Brain microvascular endothelial cell (primary cell): ENCODE measurements around the gene EIF3D.

ENCODE experiments used
- DNase-seq: peaks from one replicate; pipeline ENCODE4 v3.0.0-alpha.2; 2020
- H3K27ac ChIP-seq: fragments of 250-450 bp; sonication (Bioruptor Pico); 2 replicates; pipeline ENCODE4 v1.5.1; 2020; ENCODE audit warnings: mild to moderate bottlenecking, moderate library complexity
- H3K27me3 ChIP-seq: fragments of 250-450 bp; sonication (Bioruptor Pico); replicated peaks from 2 replicates; pipeline ENCODE4 v1.5.1; 2020; ENCODE audit warnings: mild to moderate bottlenecking
- H3K36me3 ChIP-seq: fragments of 250-450 bp; sonication (Bioruptor Pico); replicated peaks from 2 replicates; pipeline ENCODE4 v1.5.1; 2020; ENCODE audit warnings: mild to moderate bottlenecking
- H3K4me3 ChIP-seq: 2 replicates; pipeline ENCODE4 v1.5.1; 2011; ENCODE audit warnings: low read depth, mild to moderate bottlenecking, control low read depth, low read length, moderate library complexity
- in situ Hi-C: cut with HindIII; loops from 2 replicates; pipeline ENCODE4 v1.10.0; 2017; ENCODE audit warnings: low sequenced_read_pairs, low pct_ligation_motif_present
- TF ChIP-seq, protein P1 (sequence below): IDR thresholded peaks from 2 replicates; pipeline ENCODE4 v1.5.1; 2011; ENCODE audit warnings: low read depth, mild to moderate bottlenecking, moderate library complexity, low read length, control low read depth, inconsistent platforms; ENCODE audit errors: missing control alignments

EIF3D gene

DNA sequence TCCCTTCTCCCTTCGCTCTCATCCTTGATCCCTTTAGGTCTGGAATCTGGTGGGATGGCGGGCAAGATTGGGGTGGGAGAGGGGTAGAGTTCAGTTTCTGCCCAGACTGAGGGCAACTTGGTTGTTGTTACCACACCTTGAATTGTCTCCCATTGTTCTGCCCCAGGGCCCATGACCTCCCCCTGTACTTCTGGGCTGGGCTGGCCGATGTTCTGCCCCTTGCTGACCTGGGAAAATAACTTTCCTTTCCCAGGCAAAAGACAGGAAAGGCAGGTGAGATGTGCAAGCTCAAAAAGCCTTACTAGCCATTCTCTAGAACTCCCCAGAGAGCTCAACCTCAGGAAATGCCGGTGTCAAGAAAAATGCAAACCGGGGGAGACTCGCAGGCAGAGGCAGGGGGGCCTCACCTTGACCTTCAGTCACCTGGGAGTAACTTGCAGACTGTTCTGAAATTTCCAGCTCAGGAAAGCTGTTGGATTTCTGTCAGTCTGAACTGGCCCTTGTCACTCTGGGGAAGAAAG, 32.4 kb upstream of the EIF3D start:
- no peak overlapping the region for H3K4me3 ChIP-seq
- no peak overlapping the region for H3K27ac ChIP-seq
- no peaks in the 10 kb centered on the region for H3K36me3 ChIP-seq
- TF ChIP-seq, protein P1, sequence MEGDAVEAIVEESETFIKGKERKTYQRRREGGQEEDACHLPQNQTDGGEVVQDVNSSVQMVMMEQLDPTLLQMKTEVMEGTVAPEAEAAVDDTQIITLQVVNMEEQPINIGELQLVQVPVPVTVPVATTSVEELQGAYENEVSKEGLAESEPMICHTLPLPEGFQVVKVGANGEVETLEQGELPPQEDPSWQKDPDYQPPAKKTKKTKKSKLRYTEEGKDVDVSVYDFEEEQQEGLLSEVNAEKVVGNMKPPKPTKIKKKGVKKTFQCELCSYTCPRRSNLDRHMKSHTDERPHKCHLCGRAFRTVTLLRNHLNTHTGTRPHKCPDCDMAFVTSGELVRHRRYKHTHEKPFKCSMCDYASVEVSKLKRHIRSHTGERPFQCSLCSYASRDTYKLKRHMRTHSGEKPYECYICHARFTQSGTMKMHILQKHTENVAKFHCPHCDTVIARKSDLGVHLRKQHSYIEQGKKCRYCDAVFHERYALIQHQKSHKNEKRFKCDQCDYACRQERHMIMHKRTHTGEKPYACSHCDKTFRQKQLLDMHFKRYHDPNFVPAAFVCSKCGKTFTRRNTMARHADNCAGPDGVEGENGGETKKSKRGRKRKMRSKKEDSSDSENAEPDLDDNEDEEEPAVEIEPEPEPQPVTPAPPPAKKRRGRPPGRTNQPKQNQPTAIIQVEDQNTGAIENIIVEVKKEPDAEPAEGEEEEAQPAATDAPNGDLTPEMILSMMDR: no peak
- in situ Hi-C loops: no loop called here
- DNase-seq: no peak
- no peaks in the 10 kb centered on the region for H3K27me3 ChIP-seq

DNA sequence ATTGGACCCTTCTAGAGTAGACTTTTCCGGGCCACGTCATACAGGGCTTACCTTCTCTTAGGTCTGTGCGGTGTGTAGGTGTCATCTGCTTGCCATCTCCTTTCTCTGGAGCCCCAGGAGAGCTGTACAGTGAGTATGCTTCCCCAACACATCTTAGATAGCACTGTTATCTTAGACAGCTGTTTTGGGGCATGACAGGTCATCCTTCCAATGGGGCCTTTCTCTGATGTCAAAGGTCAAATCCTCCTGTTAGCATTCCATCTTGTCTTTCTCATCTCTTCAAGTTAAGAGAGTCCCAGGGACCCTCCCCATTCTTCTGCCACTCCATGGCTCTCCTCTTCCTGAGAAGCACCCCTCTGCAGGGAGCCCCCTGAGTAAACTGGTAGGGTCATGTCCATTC, 31.0 kb upstream of the EIF3D start:
- in situ Hi-C loops: no loop called here
- Histone ChIP-seq H3K4me3 (no peak overlapping the region), H3K27ac (no peak overlapping the region), H3K36me3 (no peaks in the 10 kb centered on the region), H3K27me3 (no peaks in the 10 kb centered on the region)
- DNase-seq: no peak
- TF ChIP-seq, protein P1: no peak

DNA sequence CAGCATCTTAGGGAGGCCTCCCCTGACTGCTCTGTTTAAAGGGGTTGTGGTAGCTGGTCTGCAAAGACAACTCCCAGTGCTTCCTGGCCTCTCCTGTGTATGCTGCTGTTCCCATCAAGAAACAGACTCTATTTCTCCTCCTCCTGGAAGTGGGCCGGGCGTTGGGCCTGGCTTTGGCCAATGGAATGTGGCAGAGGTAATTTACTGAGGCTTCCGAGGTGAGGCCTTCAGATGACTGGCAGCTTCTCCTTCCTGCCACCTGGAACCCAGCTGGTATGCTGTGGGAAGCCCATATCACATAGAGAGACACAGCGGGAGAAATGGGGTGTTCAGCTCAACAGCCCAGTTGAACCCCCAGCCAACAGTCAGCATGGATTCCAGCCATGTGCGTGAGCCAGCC, 25.1 kb upstream of the EIF3D start:
- in situ Hi-C loops: no loop called here
- no peak for DNase-seq
- no peak overlapping the region for H3K4me3 ChIP-seq
- no peaks in the 10 kb centered on the region for H3K36me3 ChIP-seq
- H3K27ac ChIP-seq: no peak overlapping the region
- peaks cover 12% of the 10 kb centered on the region for H3K27me3 ChIP-seq
- TF ChIP-seq, protein P1: no peak

DNA sequence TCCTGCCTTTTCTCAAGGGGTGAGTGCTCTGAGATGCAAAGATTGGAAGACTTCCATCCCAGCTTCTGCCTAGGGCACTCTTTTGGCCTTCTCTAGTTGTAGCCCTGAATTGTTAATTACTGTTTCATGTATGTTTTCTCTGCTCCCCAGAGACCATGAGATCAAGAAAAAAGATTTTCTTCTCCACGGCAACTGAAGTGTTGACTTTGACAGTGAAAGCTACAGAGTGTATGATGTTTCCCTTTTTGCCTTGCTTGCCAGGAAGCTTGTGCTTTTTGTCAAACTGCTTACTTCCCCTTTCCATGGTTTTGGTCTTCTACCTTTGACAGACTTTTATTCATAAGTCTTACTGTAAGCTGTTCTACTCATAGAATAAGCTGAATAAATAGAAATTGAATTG, 23.3 kb upstream of the EIF3D start:
- TF ChIP-seq, protein P1: no peak
- H3K27me3 ChIP-seq: peaks cover 12% of the 10 kb centered on the region
- H3K36me3 ChIP-seq: no peaks in the 10 kb centered on the region
- no peak overlapping the region for H3K4me3 ChIP-seq
- in situ Hi-C loops: no loop called here
- DNase-seq: no peak
- H3K27ac ChIP-seq: no peak overlapping the region

DNA sequence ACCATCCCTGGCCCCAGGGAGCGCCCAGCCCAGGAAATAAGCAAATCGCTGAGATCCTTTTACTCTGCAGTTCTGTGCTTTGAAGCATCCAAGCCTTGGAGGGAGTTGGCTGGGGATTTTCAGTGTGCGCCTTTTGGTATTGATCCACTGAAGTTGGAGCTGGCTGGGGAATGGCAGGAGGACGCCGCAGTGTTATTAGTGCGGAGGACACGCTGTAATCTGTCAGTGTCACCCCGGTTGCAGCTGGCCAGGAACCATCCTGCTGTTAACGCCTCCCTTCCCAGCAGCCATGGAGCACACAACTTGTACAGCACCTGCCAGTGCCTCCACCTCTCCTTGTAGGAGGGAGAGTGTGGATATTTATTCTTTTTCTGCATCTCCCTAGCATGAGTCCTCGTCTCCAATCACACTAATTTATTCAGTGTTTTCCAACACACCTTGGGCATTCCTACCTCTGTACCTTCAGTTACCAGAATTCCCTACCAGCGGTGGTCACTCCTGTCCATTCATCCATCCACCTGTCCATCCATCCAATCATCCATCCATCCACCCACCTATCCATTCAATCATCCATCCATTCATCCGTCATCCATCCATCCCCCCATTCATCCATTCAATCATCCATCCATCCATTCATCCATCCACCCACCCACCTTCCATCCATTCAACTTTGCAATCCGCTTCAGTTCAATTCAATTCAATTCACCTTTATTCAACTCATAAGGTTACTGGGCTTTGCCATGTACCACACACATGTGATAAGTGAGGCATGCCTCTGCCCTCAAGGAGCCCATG, 21.9 kb upstream of the EIF3D start:
- TF ChIP-seq, protein P1: no peak
- in situ Hi-C loops: no loop called here
- peaks cover 12% of the 10 kb centered on the region for H3K27me3 ChIP-seq
- no peak for DNase-seq
- no peak overlapping the region for H3K4me3 ChIP-seq
- H3K27ac ChIP-seq: no peak overlapping the region
- H3K36me3 ChIP-seq: no peaks in the 10 kb centered on the region

DNA sequence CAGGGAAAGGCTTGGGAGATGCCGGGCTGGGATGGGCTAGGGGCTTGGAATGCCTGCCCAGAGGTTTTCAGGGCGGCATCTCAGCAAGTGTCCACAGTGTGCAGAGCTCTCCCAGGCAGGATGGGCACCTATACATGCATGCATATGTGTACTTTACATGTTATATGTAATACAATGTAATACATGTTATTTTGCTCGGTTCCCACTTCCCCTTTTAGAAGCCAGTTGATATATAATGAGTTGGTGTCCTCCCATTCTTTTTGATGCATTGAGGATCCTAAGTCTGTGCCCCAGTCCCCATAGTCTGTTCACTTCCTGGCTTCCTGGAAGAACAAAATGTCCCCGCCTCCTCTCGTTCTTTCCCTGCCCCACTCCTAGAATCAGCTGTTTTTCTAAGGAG, 20.1 kb upstream of the EIF3D start:
- no peak for DNase-seq
- peaks cover 12% of the 10 kb centered on the region for H3K27me3 ChIP-seq
- H3K27ac ChIP-seq: no peak overlapping the region
- in situ Hi-C loops: no loop called here
- TF ChIP-seq, protein P1: no peak
- no peaks in the 10 kb centered on the region for H3K36me3 ChIP-seq
- H3K4me3 ChIP-seq: no peak overlapping the region
